Stimulated activated memory B cell treated with anti-CD40 and anti-IgM and Interleukin-4, amounts not matched to agents 10 μg/mL and 1 μg/mL and 100 μg/mL, for 72 hours (primary cell): Measurements from ENCODE around the gene RNF151.
"Not testable (repeated sequence)": the region's sequence is repeated elsewhere in the genome, so short reads cannot be mapped to it uniquely, and the experiment has no call there.

Source experiments
- ATAC-seq: fragments of 150-1000 bp; cut with Tn5 transposase; 2 replicates; pipeline ENCODE4 v1.10.0; 2021
- H3K27ac Mint-ChIP-seq: one replicate; pipeline ENCODE4 v1.8.0; 2022; ENCODE audit warnings: mild to moderate bottlenecking, mixed read lengths
- H3K27me3 Mint-ChIP-seq: one replicate; pipeline ENCODE4 v1.8.0; 2022; ENCODE audit warnings: mixed read lengths
- H3K36me3 Mint-ChIP-seq: one replicate; pipeline ENCODE4 v1.8.0; 2022; ENCODE audit warnings: mixed read lengths
- H3K4me1 Mint-ChIP-seq: one replicate; pipeline ENCODE4 v1.8.0; 2022; ENCODE audit warnings: mixed read lengths
- H3K4me3 Mint-ChIP-seq: one replicate; pipeline ENCODE4 v1.8.0; 2022; ENCODE audit warnings: mild to moderate bottlenecking, moderate library complexity, mixed read lengths
- H3K9me3 Mint-ChIP-seq: one replicate; pipeline ENCODE4 v1.8.0; 2022; ENCODE audit warnings: mixed read lengths

The RNF151 gene

GRCh38 chr16:1930338-1930720 lies 36.3 kb upstream of the RNF151 start:
- peak overlapping the region; percentile 12 for H3K4me3 Mint-ChIP-seq
- H3K4me1 Mint-ChIP-seq = no peaks in the 10 kb centered on the region
- no peak overlapping the region for H3K27ac Mint-ChIP-seq
- ATAC-seq = no peak
- peaks cover 19% of the 10 kb centered on the region for H3K27me3 Mint-ChIP-seq
- H3K9me3 Mint-ChIP-seq = no peaks in the 10 kb centered on the region
- H3K36me3 Mint-ChIP-seq = no peaks in the 10 kb centered on the region

GRCh38 chr16:1932050-1933028 lies 34.3 kb upstream of the RNF151 start:
- ATAC-seq = no peak
- Mint-ChIP-seq H3K9me3 (no peaks in the 10 kb centered on the region), H3K4me1 (no peaks in the 10 kb centered on the region), H3K36me3 (peaks cover 8% of the 10 kb centered on the region), H3K27ac (no peak overlapping the region), H3K4me3 (no peak overlapping the region), H3K27me3 (peaks cover 14% of the 10 kb centered on the region)

GRCh38 chr16:1933097-1933661 lies 33.5 kb upstream of the RNF151 start:
- peaks cover 12% of the 10 kb centered on the region for H3K36me3 Mint-ChIP-seq
- H3K27me3 Mint-ChIP-seq = peaks cover 14% of the 10 kb centered on the region
- H3K9me3 Mint-ChIP-seq = no peaks in the 10 kb centered on the region
- H3K27ac Mint-ChIP-seq = no peak overlapping the region
- H3K4me1 Mint-ChIP-seq = no peaks in the 10 kb centered on the region
- no peak for ATAC-seq
- H3K4me3 Mint-ChIP-seq = no peak overlapping the region

GRCh38 chr16:1936945-1937479 lies 29.6 kb upstream of the RNF151 start:
- no peak overlapping the region for H3K4me3 Mint-ChIP-seq
- H3K9me3 Mint-ChIP-seq = no peaks in the 10 kb centered on the region
- no peak for ATAC-seq
- peaks cover 14% of the 10 kb centered on the region for H3K27me3 Mint-ChIP-seq
- peaks cover 25% of the 10 kb centered on the region for H3K36me3 Mint-ChIP-seq
- peaks cover 16% of the 10 kb centered on the region for H3K4me1 Mint-ChIP-seq
- H3K27ac Mint-ChIP-seq = no peak overlapping the region

- Mint-ChIP-seq H3K27ac (no peak overlapping the region), H3K9me3 (no peaks in the 10 kb centered on the region), H3K27me3 (peaks cover 6% of the 10 kb centered on the region), H3K4me3 (no peak overlapping the region), H3K36me3 (peaks cover 25% of the 10 kb centered on the region), H3K4me1 (peaks cover 28% of the 10 kb centered on the region)
- ATAC-seq = no peak
Measured at GRCh38 chr16:1938316-1938715, 28.3 kb upstream of the RNF151 start.

GRCh38 chr16:1938910-1939309 lies 27.7 kb upstream of the RNF151 start:
- peaks cover 33% of the 10 kb centered on the region for H3K4me1 Mint-ChIP-seq
- peaks cover 25% of the 10 kb centered on the region for H3K36me3 Mint-ChIP-seq

GRCh38 chr16:1939833-1940232 lies 26.8 kb upstream of the RNF151 start:
- peaks cover 25% of the 10 kb centered on the region for H3K36me3 Mint-ChIP-seq
- not testable (repeated sequence) for H3K4me3 Mint-ChIP-seq, H3K27me3 Mint-ChIP-seq, ATAC-seq, H3K9me3 Mint-ChIP-seq
- peak overlapping the region; percentile 32 for H3K27ac Mint-ChIP-seq
- H3K4me1 Mint-ChIP-seq = peaks cover 40% of the 10 kb centered on the region

More at GRCh38 chr16:1938910-1939309, 27.7 kb upstream of the RNF151 start:
- Mint-ChIP-seq H3K27me3 (peaks cover under 1% of the 10 kb centered on the region), H3K27ac (no peak overlapping the region), H3K9me3 (no peaks in the 10 kb centered on the region), H3K4me3 (no peak overlapping the region)
- no peak for ATAC-seq

- no peak overlapping the region for H3K4me3 Mint-ChIP-seq
- H3K36me3 Mint-ChIP-seq = peaks cover 25% of the 10 kb centered on the region
- no peaks in the 10 kb centered on the region for H3K27me3 Mint-ChIP-seq
- ATAC-seq = no peak
- H3K4me1 Mint-ChIP-seq = peaks cover 40% of the 10 kb centered on the region
- H3K9me3 Mint-ChIP-seq = no peaks in the 10 kb centered on the region
- H3K27ac Mint-ChIP-seq = peak overlapping the region; percentile 32
Measured at GRCh38 chr16:1940273-1941161, 26.1 kb upstream of the RNF151 start.

- H3K27ac Mint-ChIP-seq = peak overlapping the region; percentile 94
Measured at GRCh38 chr16:1941162-1942046, 25.3 kb upstream of the RNF151 start.

GRCh38 chr16:1942047-1942809 lies 24.4 kb upstream of the RNF151 start:
- Mint-ChIP-seq H3K27me3 (peaks cover 1% of the 10 kb centered on the region), H3K4me1 (peaks cover 40% of the 10 kb centered on the region), H3K4me3 (peak overlapping the region; percentile 97), H3K9me3 (no peaks in the 10 kb centered on the region), H3K27ac (peak overlapping the region; percentile 94), H3K36me3 (peaks cover 18% of the 10 kb centered on the region)
- no peak for ATAC-seq

More at GRCh38 chr16:1941162-1942046, 25.3 kb upstream of the RNF151 start:
- ATAC-seq = no peak
- Mint-ChIP-seq H3K4me3 (peak overlapping the region; percentile 97), H3K4me1 (peaks cover 40% of the 10 kb centered on the region), H3K27me3 (no peaks in the 10 kb centered on the region), H3K9me3 (no peaks in the 10 kb centered on the region), H3K36me3 (peaks cover 25% of the 10 kb centered on the region)

GRCh38 chr16:1942810-1943726 lies 23.6 kb upstream of the RNF151 start, which contains the start of gene MSRB1:
TSS of gene MSRB1 (minus strand) at chr16:1943199. CDS start at chr16:1943156, 43 bp downstream.
- peak within 1 kb of the TSS; percentile 97 for H3K4me3 Mint-ChIP-seq
- peaks cover 40% of the 10 kb centered on the region for H3K4me1 Mint-ChIP-seq
- no peaks in the 10 kb centered on the region for H3K9me3 Mint-ChIP-seq
- peak within 1 kb of the TSS; percentile 94 for H3K27ac Mint-ChIP-seq
- H3K27me3 Mint-ChIP-seq = peaks cover 7% of the 10 kb centered on the region
- ATAC-seq = peak; percentile 97
- H3K36me3 Mint-ChIP-seq = peaks cover 14% of the 10 kb centered on the region

- Mint-ChIP-seq H3K4me3 (peak overlapping the region; percentile 97), H3K27ac (no peak overlapping the region), H3K9me3 (no peaks in the 10 kb centered on the region), H3K27me3 (peaks cover 15% of the 10 kb centered on the region), H3K36me3 (no peaks in the 10 kb centered on the region), H3K4me1 (peaks cover 40% of the 10 kb centered on the region)
- ATAC-seq = no peak
Measured at GRCh38 chr16:1944612-1945199, 21.9 kb upstream of the RNF151 start.
